B cell (primary cell): ENCODE measurements around the gene AGAP1. TPM values are rescaled to one million over a fixed set of nuclear protein-coding genes. Genes with fewer than 3 reads are reported as not detected.

Experiments
- ATAC-seq: fragments of 200-7000 bp; cut with Tn5 transposase; one replicate; pipeline ENCODE4 v1.10.0; 2021; ENCODE audit warnings: low read depth, mild to moderate bottlenecking, moderate number of reproducible peaks, moderate library complexity
- CTCF ChIA-PET: fragments of 350-600 bp; sonication (Branson Sonifier 250); formaldehyde crosslinking; loops from one replicate; lab custom pipeline; 2021; ENCODE audit warnings: antibody characterized with exemption, inconsistent platforms; lab: Charles Lee
- POLR2A ChIA-PET: fragments of 350-600 bp; sonication (Branson Sonifier 250); formaldehyde crosslinking; loops from one replicate; lab custom pipeline; 2021; ENCODE audit warnings: antibody characterized with exemption; lab: Charles Lee
- DNase-seq: peaks from one replicate; pipeline ENCODE4 v3.0.0; 2013
- H2AFZ ChIP-seq: 2 replicates; pipeline ENCODE4 v1.6.1; 2012; ENCODE audit warnings: mild to moderate bottlenecking, low read depth, low read length; ENCODE audit not compliant: insufficient read depth, poor library complexity, severe bottlenecking
- H3K27ac ChIP-seq, 2 donors: 1 replicate in 1 of 2; 2 replicates in 1 of 2; pipeline ENCODE4 v1.5.1; 2012 to 2013; ENCODE audit warnings: low read length in 2 of 2, mild to moderate bottlenecking in 2 of 2, moderate library complexity in 1 of 2
- H3K27me3 ChIP-seq, 4 experiments: fragments of 200-600 bp in 1 of 4; sonication (generic) in 1 of 4; replicated peaks in 1 of 4; 1 replicate in 2 of 4; 2 replicates in 2 of 4; pipeline versions ENCODE4 v1.6.1 to v1.7.0; 2013 to 2016; ENCODE audit warnings: low read length in 3 of 4, mild to moderate bottlenecking in 2 of 4, mixed read lengths in 1 of 4, moderate library complexity in 1 of 4; ENCODE audit not compliant: insufficient read depth in 4 of 4, control insufficient read depth in 3 of 4; ENCODE audit errors: control extremely low read depth in 1 of 4
- H3K36me3 ChIP-seq, 2 experiments: replicated peaks in 1 of 2; 1 replicate in 1 of 2; 2 replicates in 1 of 2; pipeline versions ENCODE4 v1.6.1 to v1.7.1; 2013; ENCODE audit warnings: low read length in 1 of 2; ENCODE audit not compliant: insufficient read depth in 2 of 2, control insufficient read depth in 1 of 2; ENCODE audit errors: control extremely low read depth in 1 of 2, extremely low read depth in 1 of 2
- H3K4me1 ChIP-seq, 2 donors: fragments of 200-600 bp in 1 of 2; sonication (generic) in 1 of 2; 1 replicate in 1 of 2; 2 replicates in 1 of 2; pipeline versions ENCODE4 v1.5.1 to v1.6.1; 2013 to 2017; ENCODE audit warnings: low read length in 2 of 2; ENCODE audit not compliant: control insufficient read depth in 2 of 2, insufficient read depth in 2 of 2
- H3K4me2 ChIP-seq: replicated peaks from 2 replicates; pipeline ENCODE3; 2012; ENCODE audit warnings: mild to moderate bottlenecking, low read depth, low read length; ENCODE audit not compliant: poor library complexity, severe bottlenecking
- H3K4me3 ChIP-seq, 5 experiments: fragments of 200-600 bp in 1 of 5; sonication (generic) in 1 of 5; 1 replicate in 3 of 5; 2 replicates in 2 of 5; pipeline versions ENCODE4 v1.5.1 to v1.7.0; 2011 to 2016; ENCODE audit warnings: low read length in 4 of 5, mild to moderate bottlenecking in 4 of 5, low read depth in 2 of 5, control low read depth in 1 of 5, moderate library complexity in 1 of 5; ENCODE audit not compliant: insufficient read depth in 1 of 5; ENCODE audit errors: control extremely low read depth in 1 of 5, extremely low read depth in 1 of 5
- H3K79me2 ChIP-seq: fragments of 200-600 bp; sonication (generic); one replicate; pipeline ENCODE4 v1.6.0; 2016; ENCODE audit warnings: low read length; ENCODE audit not compliant: control insufficient read depth, insufficient read depth
- H3K9ac ChIP-seq: fragments of 200-600 bp; sonication (generic); 2 replicates; pipeline ENCODE4 v1.6.1; 2017; ENCODE audit warnings: mild to moderate bottlenecking, low read length, moderate library complexity
- H3K9me3 ChIP-seq, 3 donors: one replicate each; pipeline versions ENCODE4 v1.6.1 to v1.7.1; 2013; ENCODE audit warnings: low read length in 2 of 3; ENCODE audit not compliant: control insufficient read depth in 2 of 3, insufficient read depth in 1 of 3; ENCODE audit errors: control extremely low read depth in 1 of 3
- H4K20me1 ChIP-seq: 2 replicates; pipeline ENCODE4 v1.6.0; 2012; ENCODE audit warnings: mild to moderate bottlenecking, low read length; ENCODE audit not compliant: insufficient read depth, control insufficient read depth, poor library complexity, severe bottlenecking
- H3K27ac Mint-ChIP-seq: one replicate; pipeline ENCODE4 v1.8.0; 2021; ENCODE audit warnings: mixed read lengths
- H3K27me3 Mint-ChIP-seq: one replicate; pipeline ENCODE4 v1.8.0; 2021; ENCODE audit warnings: mixed read lengths
- H3K4me1 Mint-ChIP-seq: one replicate; pipeline ENCODE4 v1.8.0; 2021; ENCODE audit warnings: mixed read lengths
- H3K4me3 Mint-ChIP-seq: one replicate; pipeline ENCODE4 v1.8.0; 2021; ENCODE audit warnings: mixed read lengths
- H3K9me3 Mint-ChIP-seq: one replicate; pipeline ENCODE4 v1.8.0; 2022; ENCODE audit warnings: mixed read lengths; ENCODE audit not compliant: insufficient read depth
- CTCF ChIP-seq: fragments of 200-600 bp; IDR thresholded peaks from one replicate; pipeline ENCODE4 v1.8.0; 2022; ENCODE audit warnings: antibody characterized with exemption, mild to moderate bottlenecking
- EZH2 ChIP-seq: IDR thresholded peaks from 2 replicates; pipeline ENCODE4 v1.6.1; 2012; ENCODE audit warnings: borderline replicate concordance, low read depth, mild to moderate bottlenecking, moderate library complexity, low read length; ENCODE audit not compliant: insufficient read depth, poor library complexity, severe bottlenecking
- WGBS: methylation state at CpG from one replicate; pipeline ENCODE4 v1.1.5; 2013; ENCODE audit warnings: missing lambda C conversion rate; ENCODE audit not compliant: insufficient coverage; 5-methylcytosine and 5-hydroxymethylcytosine counted together
- intact Hi-C: fragments of 100-400 bp; cut with micrococcal nuclease; formaldehyde crosslinking; loops from one replicate; pipeline ENCODE4 v1.10.0; 2022
- polyA plus RNA-seq: library from polyadenylated mRNA; depleted of rRNA; stranded (reverse); fragments of >200 nt; gene quantifications from 2 replicates; pipeline ENCODE4 v1.2.3, GENCODE V29; 2012
- total RNA-seq, 2 donors: library from RNA; stranded (reverse); fragments of 120-200 nt in 1 of 2; gene quantifications; 1 replicate in 1 of 2; 2 replicates in 1 of 2; pipeline versions ENCODE4 v1.2.3 to v1.2.4, GENCODE V29; 2013 to 2022

Gene AGAP1
- total and polyA plus RNA-seq, 2 donors (not counting 1 experiment from before 2014, with no cell fraction given) = 0.01 TPM; not detected in 1

DNA sequence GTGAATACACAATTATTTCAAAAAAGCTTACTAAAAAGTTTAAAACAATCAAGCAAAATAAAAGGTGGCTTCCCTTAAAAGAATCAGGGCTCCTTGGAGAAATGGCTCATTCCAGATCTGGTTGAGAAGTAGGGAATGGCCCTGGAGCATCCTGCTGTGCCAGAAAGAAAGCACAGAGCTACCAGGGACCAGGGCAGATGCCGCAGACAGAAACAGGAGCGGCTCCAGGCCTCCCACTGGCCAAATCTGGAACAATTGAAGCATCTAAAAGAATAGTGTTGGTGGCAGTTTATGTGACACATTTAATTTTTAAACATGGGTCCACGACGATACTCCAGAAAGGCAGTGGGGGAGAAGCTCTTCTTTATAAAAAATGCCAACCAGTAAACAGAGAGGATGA is 598.9 kb downstream of the AGAP1 start:
- Histone ChIP-seq H3K9ac (no peak overlapping the region), H3K27me3 (no peaks in the 10 kb centered on the region), H2AFZ (no peak overlapping the region), H3K4me3 (no peak overlapping the region), H3K36me3 (no peaks in the 10 kb centered on the region), H3K79me2 (no peaks in the 10 kb centered on the region), H4K20me1 (no peaks in the 10 kb centered on the region), H3K27ac (no peak overlapping the region), H3K9me3 (peaks cover 0 to 5% (median 0%) of the 10 kb centered on the region in 3 donors), H3K4me2 (no peak overlapping the region), H3K4me1 (no peaks in the 10 kb centered on the region)
- no peak for DNase-seq
- no peak for ATAC-seq
- no peak for TF ChIP-seq EZH2
- TF ChIP-seq CTCF = no peak
- peaks cover 4% of the 10 kb centered on the region for H3K27me3 Mint-ChIP-seq
- no peak overlapping the region for H3K27ac Mint-ChIP-seq
- no peaks in the 10 kb centered on the region for H3K4me1 Mint-ChIP-seq
- no peak overlapping the region for H3K4me3 Mint-ChIP-seq
- POLR2A ChIA-PET = no interaction called here
- 68% methylated on average over 2 of the region's 4 CpGs for WGBS
- H3K9me3 Mint-ChIP-seq = no peaks in the 10 kb centered on the region
- CTCF ChIA-PET = no interaction called here
- intact Hi-C loops = no loop called here

DNA sequence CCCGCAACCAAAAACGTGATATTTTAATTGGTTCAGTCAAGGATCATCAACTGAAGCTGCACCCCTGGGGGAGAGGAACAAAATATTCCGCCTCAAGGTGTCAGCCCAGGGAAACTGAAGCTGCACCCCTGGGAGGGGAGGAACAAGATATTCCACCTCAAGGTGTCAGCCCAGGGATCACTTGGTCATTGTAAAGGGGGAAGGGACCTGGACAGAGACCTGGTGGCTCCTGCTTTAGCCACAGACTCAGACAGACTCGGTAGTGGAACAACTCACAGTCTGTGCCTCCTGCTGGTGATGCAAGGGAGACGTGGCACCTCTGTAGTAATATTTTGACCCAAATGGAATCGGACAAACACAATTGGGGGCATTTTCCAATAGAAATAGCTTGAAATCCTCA is 599.3 kb downstream of the AGAP1 start:
- POLR2A ChIA-PET = no interaction called here
- H3K4me1 Mint-ChIP-seq = no peaks in the 10 kb centered on the region
- Histone ChIP-seq H3K36me3 (no peaks in the 10 kb centered on the region), H3K4me1 (no peaks in the 10 kb centered on the region), H3K4me2 (no peak overlapping the region), H3K9ac (no peak overlapping the region), H3K9me3 (peaks cover 0 to 5% (median 0%) of the 10 kb centered on the region in 3 donors), H3K27me3 (no peaks in the 10 kb centered on the region), H3K79me2 (no peaks in the 10 kb centered on the region), H4K20me1 (no peaks in the 10 kb centered on the region), H2AFZ (no peak overlapping the region), H3K27ac (no peak overlapping the region), H3K4me3 (no peak overlapping the region)
- TF ChIP-seq EZH2 = no peak
- TF ChIP-seq CTCF = no peak
- DNase-seq (no peak), ATAC-seq (no peak)
- H3K4me3 Mint-ChIP-seq = no peak overlapping the region
- no peaks in the 10 kb centered on the region for H3K9me3 Mint-ChIP-seq
- H3K27me3 Mint-ChIP-seq = peaks cover 4% of the 10 kb centered on the region
- WGBS = 74% methylated on average over 3 of the region's 6 CpGs
- CTCF ChIA-PET = no interaction called here
- H3K27ac Mint-ChIP-seq = no peak overlapping the region
- intact Hi-C loops = no loop called here
